Gastrocnemius medialis (tissue), 4 donors: ENCODE data around the gene BDKRB1.

ENCODE experiments used
- CTCF ChIP-seq, 5 experiments: fragments of 450-650 bp in 3 of 5; fragments of 200-600 bp in 2 of 5; sonication (generic) in 2 of 5; IDR thresholded peaks in 4 of 5; conservative IDR thresholded peaks in 1 of 5; 1 replicate in 4 of 5; 2 replicates in 1 of 5; pipeline ENCODE4 v1.5.1; 2016 to 2019; ENCODE audit warnings: antibody characterized with exemption in 5 of 5, mild to moderate bottlenecking in 3 of 5, moderate library complexity in 3 of 5
- POLR2A ChIP-seq, 2 donors: fragments of 450-650 bp; IDR thresholded peaks; one replicate each; pipeline ENCODE4 v1.6.1; 2017; ENCODE audit warnings: antibody characterized with exemption in 2 of 2, mild to moderate bottlenecking in 2 of 2, moderate library complexity in 2 of 2

GRCh38 chr14:96303981-96304380 lies 48.0 kb downstream of the BDKRB1 start:
- TF ChIP-seq CTCF (IDR thresholded peaks at IDR 0.05 in 4 of 5, conservative IDR thresholded peaks at IDR 0.05 in 1 of 5), result no peak
- no peak for TF ChIP-seq POLR2A (IDR thresholded peaks at IDR 0.05)
